HepG2 (cell line): Measurements from ENCODE around the gene PGC. TPM values are rescaled to one million over a fixed set of nuclear protein-coding genes. Genes with fewer than 3 reads are reported as not detected.

Source experiments
- ATF3 ChIP-seq: sonication (generic); formaldehyde crosslinking; IDR thresholded peaks from 2 replicates; pipeline ENCODE4 v1.4.0; 2020; ENCODE audit warnings: missing genetic modification reagents
- DZIP1 ChIP-seq: sonication (generic); formaldehyde crosslinking; IDR thresholded peaks from 2 replicates; pipeline ENCODE4 v1.5.0; 2020; ENCODE audit warnings: mild to moderate bottlenecking, missing genetic modification reagents
- HOXA5 ChIP-seq: sonication (generic); formaldehyde crosslinking; IDR thresholded peaks from 2 replicates; pipeline ENCODE4 v1.4.0; 2020; ENCODE audit warnings: missing genetic modification reagents
- KDM5A ChIP-seq: fragments of 200-600 bp; sonication (generic); IDR thresholded peaks from 2 replicates; pipeline ENCODE4 v1.7.0; 2018; ENCODE audit warnings: antibody characterized with exemption, mild to moderate bottlenecking, low read length, borderline replicate concordance
- MEF2D ChIP-seq: sonication (generic); formaldehyde crosslinking; IDR thresholded peaks from 2 replicates; pipeline ENCODE4 v1.5.1; 2020; ENCODE audit warnings: mild to moderate bottlenecking, missing genetic modification reagents
- NCOA5 ChIP-seq: sonication (generic); formaldehyde crosslinking; IDR thresholded peaks from 2 replicates; pipeline ENCODE4 v1.4.0; 2020; ENCODE audit warnings: missing genetic modification reagents
- PRDM15 ChIP-seq: sonication (generic); formaldehyde crosslinking; IDR thresholded peaks from 2 replicates; pipeline ENCODE4 v1.4.0; 2020; ENCODE audit warnings: missing genetic modification reagents
- SNRNP70 ChIP-seq: fragments of 200-400 bp; formaldehyde crosslinking; IDR thresholded peaks from 2 replicates; pipeline ENCODE4 v1.6.1; 2017; ENCODE audit warnings: mild to moderate bottlenecking, low read depth, low read length, moderate library complexity
- TARDBP ChIP-seq: sonication (generic); formaldehyde crosslinking; IDR thresholded peaks from 2 replicates; pipeline ENCODE4 v1.8.0; 2022; ENCODE audit warnings: mild to moderate bottlenecking, missing genetic modification reagents
- ZBTB20 ChIP-seq: sonication (generic); formaldehyde crosslinking; IDR thresholded peaks from 2 replicates; pipeline ENCODE4 v1.8.1; 2023; ENCODE audit warnings: missing genetic modification reagents, low read depth, mild to moderate bottlenecking, borderline replicate concordance
- ZFX ChIP-seq: sonication (generic); formaldehyde crosslinking; IDR thresholded peaks from 2 replicates; pipeline ENCODE4 v1.4.0; 2020; ENCODE audit warnings: mild to moderate bottlenecking, low read depth, missing genetic modification reagents, moderate library complexity
- ZNF558 ChIP-seq: sonication (generic); formaldehyde crosslinking; IDR thresholded peaks from 2 replicates; pipeline ENCODE4 v1.9.0; 2022; ENCODE audit warnings: mild to moderate bottlenecking, missing genetic modification reagents, borderline replicate concordance
- ZNF782 ChIP-seq: sonication (generic); formaldehyde crosslinking; IDR thresholded peaks from 2 replicates; pipeline ENCODE4 v1.4.0; 2020; ENCODE audit warnings: missing genetic modification reagents, mild to moderate bottlenecking, borderline replicate concordance
- ZSCAN25 ChIP-seq: sonication (generic); formaldehyde crosslinking; IDR thresholded peaks from 2 replicates; pipeline ENCODE4 v1.8.0; 2022; ENCODE audit warnings: mild to moderate bottlenecking, missing genetic modification reagents
- polyA plus RNA-seq, 8 experiments: library from polyadenylated mRNA; depleted of rRNA in 3 of 8; stranded (reverse) in 7 of 8; unstranded in 1 of 8; fragments of >200 nt; fragmentation: Illumina TruSeq in 4 of 8; extraction: Trizol in 4 of 8; gene quantifications; 2 replicates each; pipeline versions ENCODE4 v1.2.1 to v1.2.3, GENCODE V29; 2011 to 2016; ENCODE audit warnings: low read depth in 4 of 8, missing spikeins in 1 of 8, mixed read lengths in 1 of 8; ENCODE audit not compliant: insufficient read depth in 1 of 8
- total RNA-seq, 5 experiments: library from RNA; depleted of rRNA; stranded (reverse); fragments of >200 nt; fragmentation: Illumina TruSeq; extraction: Trizol; gene quantifications; 2 replicates each; pipeline ENCODE4 v1.2.3, GENCODE V29; 2016; ENCODE audit warnings: low read depth in 1 of 5
- TF ChIP-seq, protein P1 (sequence below): sonication (generic); formaldehyde crosslinking; IDR thresholded peaks from 2 replicates; pipeline ENCODE4 v1.4.0; 2020; ENCODE audit warnings: missing genetic modification reagents, borderline replicate concordance
- TF ChIP-seq, protein P2 (sequence below): sonication (generic); formaldehyde crosslinking; IDR thresholded peaks from 2 replicates; pipeline ENCODE4 v1.8.0; 2022; ENCODE audit warnings: mild to moderate bottlenecking, missing genetic modification reagents
- TF ChIP-seq, protein P3 (sequence below): sonication (generic); formaldehyde crosslinking; IDR thresholded peaks from 2 replicates; pipeline ENCODE4 v1.4.0; 2020; ENCODE audit warnings: missing genetic modification reagents

PGC gene
- total and polyA plus RNA-seq, 2 of the 13 experiments (the other 11 are each of a cell fraction or from before 2014, with no cell fraction given): 426 to 502 TPM

GRCh38 chr6:41734666-41735426 lies 12.4 kb downstream of the PGC start (continued):
- TF ChIP-seq, protein P1, sequence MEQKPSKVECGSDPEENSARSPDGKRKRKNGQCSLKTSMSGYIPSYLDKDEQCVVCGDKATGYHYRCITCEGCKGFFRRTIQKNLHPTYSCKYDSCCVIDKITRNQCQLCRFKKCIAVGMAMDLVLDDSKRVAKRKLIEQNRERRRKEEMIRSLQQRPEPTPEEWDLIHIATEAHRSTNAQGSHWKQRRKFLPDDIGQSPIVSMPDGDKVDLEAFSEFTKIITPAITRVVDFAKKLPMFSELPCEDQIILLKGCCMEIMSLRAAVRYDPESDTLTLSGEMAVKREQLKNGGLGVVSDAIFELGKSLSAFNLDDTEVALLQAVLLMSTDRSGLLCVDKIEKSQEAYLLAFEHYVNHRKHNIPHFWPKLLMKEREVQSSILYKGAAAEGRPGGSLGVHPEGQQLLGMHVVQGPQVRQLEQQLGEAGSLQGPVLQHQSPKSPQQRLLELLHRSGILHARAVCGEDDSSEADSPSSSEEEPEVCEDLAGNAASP (CRISPR knock-in tag): peak; percentile 33; the same call in 1 of the 2 replicates
- no peak for TF ChIP-seq ATF3 (CRISPR knock-in tag)
- TF ChIP-seq TARDBP (CRISPR knock-in tag): no peak
- TF ChIP-seq NCOA5: no peak
- TF ChIP-seq HOXA5: peak; percentile 44; the same call in 1 of the 2 replicates
- 0 out of 2 replicates have a peak, but pooled peaks have one; percentile 0 for TF ChIP-seq ZNF782
- no peak for TF ChIP-seq ZSCAN25 (CRISPR knock-in tag)
- TF ChIP-seq KDM5A: no peak
- TF ChIP-seq, protein P2, sequence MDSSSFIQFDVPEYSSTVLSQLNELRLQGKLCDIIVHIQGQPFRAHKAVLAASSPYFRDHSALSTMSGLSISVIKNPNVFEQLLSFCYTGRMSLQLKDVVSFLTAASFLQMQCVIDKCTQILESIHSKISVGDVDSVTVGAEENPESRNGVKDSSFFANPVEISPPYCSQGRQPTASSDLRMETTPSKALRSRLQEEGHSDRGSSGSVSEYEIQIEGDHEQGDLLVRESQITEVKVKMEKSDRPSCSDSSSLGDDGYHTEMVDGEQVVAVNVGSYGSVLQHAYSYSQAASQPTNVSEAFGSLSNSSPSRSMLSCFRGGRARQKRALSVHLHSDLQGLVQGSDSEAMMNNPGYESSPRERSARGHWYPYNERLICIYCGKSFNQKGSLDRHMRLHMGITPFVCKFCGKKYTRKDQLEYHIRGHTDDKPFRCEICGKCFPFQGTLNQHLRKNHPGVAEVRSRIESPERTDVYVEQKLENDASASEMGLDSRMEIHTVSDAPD: no peak
- TF ChIP-seq MEF2D: 0 out of 2 replicates have a peak, but pooled peaks have one; percentile 28
- TF ChIP-seq, protein P3, sequence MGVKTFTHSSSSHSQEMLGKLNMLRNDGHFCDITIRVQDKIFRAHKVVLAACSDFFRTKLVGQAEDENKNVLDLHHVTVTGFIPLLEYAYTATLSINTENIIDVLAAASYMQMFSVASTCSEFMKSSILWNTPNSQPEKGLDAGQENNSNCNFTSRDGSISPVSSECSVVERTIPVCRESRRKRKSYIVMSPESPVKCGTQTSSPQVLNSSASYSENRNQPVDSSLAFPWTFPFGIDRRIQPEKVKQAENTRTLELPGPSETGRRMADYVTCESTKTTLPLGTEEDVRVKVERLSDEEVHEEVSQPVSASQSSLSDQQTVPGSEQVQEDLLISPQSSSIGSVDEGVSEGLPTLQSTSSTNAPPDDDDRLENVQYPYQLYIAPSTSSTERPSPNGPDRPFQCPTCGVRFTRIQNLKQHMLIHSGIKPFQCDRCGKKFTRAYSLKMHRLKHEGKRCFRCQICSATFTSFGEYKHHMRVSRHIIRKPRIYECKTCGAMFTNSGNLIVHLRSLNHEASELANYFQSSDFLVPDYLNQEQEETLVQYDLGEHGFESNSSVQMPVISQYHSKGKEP (CRISPR knock-in tag): no peak
- peak; percentile 21; the same call in 1 of the 2 replicates for TF ChIP-seq DZIP1
- no peak for TF ChIP-seq ZBTB20 (CRISPR knock-in tag)
- TF ChIP-seq ZNF558 (CRISPR knock-in tag): no peak
- peak; percentile 76 for TF ChIP-seq ZFX (CRISPR knock-in tag)
- TF ChIP-seq PRDM15 (CRISPR knock-in tag): peak; percentile 35; the same call in 1 of the 2 replicates
- no peak for TF ChIP-seq SNRNP70
